SK-N-SH (cell line): ENCODE results near the gene DDRGK1.

Experiments
- CHD2 ChIP-seq: fragments of 150-350 bp; IDR thresholded peaks from 2 replicates; pipeline ENCODE4 v1.6.1; 2018; ENCODE audit warnings: low read length; ENCODE audit not compliant: partially characterized antibody
- CTCF ChIP-seq: fragments of 200-600 bp; sonication (generic); IDR thresholded peaks from 2 replicates; pipeline ENCODE4 v1.6.1; 2017; ENCODE audit warnings: antibody characterized with exemption, mild to moderate bottlenecking, moderate library complexity
- ELF1 ChIP-seq: IDR thresholded peaks from 2 replicates; pipeline ENCODE4 v1.4.0; 2012
- EP300 ChIP-seq, 2 experiments: IDR thresholded peaks; 2 replicates each; pipeline versions ENCODE4 v1.4.0 to v1.6.1; 2012; ENCODE audit warnings: borderline replicate concordance in 1 of 2, low read depth in 1 of 2, low read length in 1 of 2
- EZH2phosphoT487 ChIP-seq: fragments of 200-600 bp; sonication (generic); IDR thresholded peaks from 2 replicates; pipeline ENCODE4 v1.6.1; 2017; ENCODE audit warnings: low read depth, mixed run types, mild to moderate bottlenecking, antibody characterized with exemption, moderate library complexity, borderline replicate concordance
- GABPA ChIP-seq: IDR thresholded peaks from 2 replicates; pipeline ENCODE4 v1.4.0; 2012; ENCODE audit warnings: low read depth, mild to moderate bottlenecking
- GATA2 ChIP-seq: sonication (generic); formaldehyde crosslinking; IDR thresholded peaks from 2 replicates; pipeline ENCODE4 v1.5.0; 2020; ENCODE audit warnings: mild to moderate bottlenecking, missing genetic modification reagents
- JUND ChIP-seq: IDR thresholded peaks from 2 replicates; pipeline ENCODE4 v1.4.0; 2012
- MAX ChIP-seq: IDR thresholded peaks from 2 replicates; pipeline ENCODE4 v1.4.0; 2012; ENCODE audit warnings: low read depth
- MEF2A ChIP-seq: IDR thresholded peaks from 2 replicates; pipeline ENCODE4 v1.4.0; 2012; ENCODE audit warnings: low read depth, borderline replicate concordance
- POLR2AphosphoS5 ChIP-seq: IDR thresholded peaks from 2 replicates; pipeline ENCODE4 v1.6.1; 2012; ENCODE audit warnings: low read depth, low read length
- TF ChIP-seq, protein P1 (sequence below): IDR thresholded peaks from 2 replicates; pipeline ENCODE4 v1.6.1; 2012; ENCODE audit warnings: mild to moderate bottlenecking, low read depth, low read length, moderate library complexity

- TF ChIP-seq GATA2 (CRISPR knock-in tag) = no peak
- TF ChIP-seq EZH2phosphoT487 = no peak
- TF ChIP-seq CHD2 = no peak
- no peak for TF ChIP-seq ELF1
- no peak for TF ChIP-seq CTCF
- no peak for TF ChIP-seq JUND
- no peak for TF ChIP-seq GABPA
- TF ChIP-seq, protein P1, sequence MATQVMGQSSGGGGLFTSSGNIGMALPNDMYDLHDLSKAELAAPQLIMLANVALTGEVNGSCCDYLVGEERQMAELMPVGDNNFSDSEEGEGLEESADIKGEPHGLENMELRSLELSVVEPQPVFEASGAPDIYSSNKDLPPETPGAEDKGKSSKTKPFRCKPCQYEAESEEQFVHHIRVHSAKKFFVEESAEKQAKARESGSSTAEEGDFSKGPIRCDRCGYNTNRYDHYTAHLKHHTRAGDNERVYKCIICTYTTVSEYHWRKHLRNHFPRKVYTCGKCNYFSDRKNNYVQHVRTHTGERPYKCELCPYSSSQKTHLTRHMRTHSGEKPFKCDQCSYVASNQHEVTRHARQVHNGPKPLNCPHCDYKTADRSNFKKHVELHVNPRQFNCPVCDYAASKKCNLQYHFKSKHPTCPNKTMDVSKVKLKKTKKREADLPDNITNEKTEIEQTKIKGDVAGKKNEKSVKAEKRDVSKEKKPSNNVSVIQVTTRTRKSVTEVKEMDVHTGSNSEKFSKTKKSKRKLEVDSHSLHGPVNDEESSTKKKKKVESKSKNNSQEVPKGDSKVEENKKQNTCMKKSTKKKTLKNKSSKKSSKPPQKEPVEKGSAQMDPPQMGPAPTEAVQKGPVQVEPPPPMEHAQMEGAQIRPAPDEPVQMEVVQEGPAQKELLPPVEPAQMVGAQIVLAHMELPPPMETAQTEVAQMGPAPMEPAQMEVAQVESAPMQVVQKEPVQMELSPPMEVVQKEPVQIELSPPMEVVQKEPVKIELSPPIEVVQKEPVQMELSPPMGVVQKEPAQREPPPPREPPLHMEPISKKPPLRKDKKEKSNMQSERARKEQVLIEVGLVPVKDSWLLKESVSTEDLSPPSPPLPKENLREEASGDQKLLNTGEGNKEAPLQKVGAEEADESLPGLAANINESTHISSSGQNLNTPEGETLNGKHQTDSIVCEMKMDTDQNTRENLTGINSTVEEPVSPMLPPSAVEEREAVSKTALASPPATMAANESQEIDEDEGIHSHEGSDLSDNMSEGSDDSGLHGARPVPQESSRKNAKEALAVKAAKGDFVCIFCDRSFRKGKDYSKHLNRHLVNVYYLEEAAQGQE = no peak
- no peak for TF ChIP-seq POLR2AphosphoS5
- no peak for TF ChIP-seq MAX
- no peak for TF ChIP-seq MEF2A
- TF ChIP-seq EP300 (IDR thresholded peaks at IDR 0.05; ENCODE audit: borderline replicate concordance in 1 of 2, low read depth in 1 of 2, low read length in 1 of 2) = no peak
Measured at GRCh38 chr20:3180319-3180718, 24.2 kb downstream of the DDRGK1 start.
